IMR-90 (cell line): ENCODE measurements around the gene STIM1. TPM values are rescaled to one million over a fixed set of nuclear protein-coding genes. Genes with fewer than 3 reads are reported as not detected.

ENCODE experiments used
- ATAC-seq: fragments of 200-7000 bp; cut with Tn5 transposase; 2 replicates; pipeline ENCODE4 v1.9.1; 2020; ENCODE audit warnings: low read depth, mild to moderate bottlenecking, moderate library complexity
- BruUV-seq: library from RNA; stranded (reverse); fragments of 400-500 nt; replicated peaks from 2 replicates; lab custom pipeline; 2021; lab: Mats Ljungman, UMichigan
- CTCF ChIA-PET: fragments of 300-600 bp; formaldehyde crosslinking; extraction: SDS; loops from one replicate; lab custom pipeline; 2021; ENCODE audit warnings: antibody characterized with exemption; lab: Yijun Ruan, JAX
- POLR2A ChIA-PET: fragments of 300-600 bp; sonication (Branson Sonifier 250); formaldehyde crosslinking; loops from one replicate; lab custom pipeline; 2022; ENCODE audit warnings: antibody characterized with exemption; ENCODE audit not compliant: unreplicated experiment; lab: Charles Lee
- DNase-seq: peaks from one replicate; pipeline ENCODE4 v3.0.0; 2013
- H2AFZ ChIP-seq: replicated peaks from 2 replicates; pipeline ENCODE3; 2013; ENCODE audit warnings: low read length, mild to moderate bottlenecking; ENCODE audit not compliant: poor library complexity
- H2AK5ac ChIP-seq: 2 replicates; pipeline ENCODE4 v1.6.1; 2013; ENCODE audit warnings: low read depth, low read length, inconsistent platforms
- H2AK9ac ChIP-seq: replicated peaks from 2 replicates; pipeline ENCODE3; 2013; ENCODE audit warnings: mild to moderate bottlenecking, low read depth, low read length, moderate library complexity; ENCODE audit not compliant: poor library complexity
- H2BK120ac ChIP-seq: 2 replicates; pipeline ENCODE4 v1.6.1; 2013; ENCODE audit warnings: low read depth, low read length, inconsistent platforms
- H2BK15ac ChIP-seq: 3 replicates; pipeline ENCODE4 v1.6.1; 2013; ENCODE audit warnings: low read depth, low read length, inconsistent platforms
- H2BK20ac ChIP-seq: 2 replicates; pipeline ENCODE4 v1.6.1; 2013; ENCODE audit warnings: low read depth, mild to moderate bottlenecking, inconsistent platforms, low read length, moderate library complexity
- H2BK5ac ChIP-seq: 2 replicates; pipeline ENCODE4 v1.6.1; 2013; ENCODE audit warnings: mild to moderate bottlenecking, low read depth, low read length, inconsistent platforms; ENCODE audit not compliant: poor library complexity, severe bottlenecking
- H3K14ac ChIP-seq: replicated peaks from 2 replicates; pipeline ENCODE4 v1.6.1; 2013; ENCODE audit warnings: low read depth, low read length, inconsistent platforms
- H3K18ac ChIP-seq: 2 replicates; pipeline ENCODE4 v1.6.1; 2013; ENCODE audit warnings: low read depth, low read length, control low read depth
- H3K23ac ChIP-seq: 2 replicates; pipeline ENCODE4 v1.6.1; 2013; ENCODE audit warnings: low read depth, low read length, inconsistent platforms
- H3K27ac ChIP-seq: 2 replicates; pipeline ENCODE4 v1.5.1; 2013; ENCODE audit warnings: mild to moderate bottlenecking, control low read depth, low read length; ENCODE audit not compliant: insufficient read depth
- H3K27me3 ChIP-seq: 2 replicates; pipeline ENCODE4 v1.6.1; 2013; ENCODE audit warnings: low read length; ENCODE audit not compliant: control insufficient read depth, insufficient read depth
- H3K36me3 ChIP-seq: 2 replicates; pipeline ENCODE4 v1.6.1; 2013; ENCODE audit warnings: low read length, mixed read lengths; ENCODE audit not compliant: control insufficient read depth, insufficient read depth
- H3K4ac ChIP-seq: 2 replicates; pipeline ENCODE4 v1.6.1; 2013; ENCODE audit warnings: low read depth, low read length, inconsistent platforms
- H3K4me1 ChIP-seq: 2 replicates; pipeline ENCODE4 v1.6.1; 2013; ENCODE audit warnings: low read length, mixed read lengths; ENCODE audit not compliant: control insufficient read depth, insufficient read depth
- H3K4me2 ChIP-seq: 2 replicates; pipeline ENCODE4 v1.6.1; 2013; ENCODE audit warnings: low read depth, mild to moderate bottlenecking, control low read depth, low read length, moderate library complexity
- H3K4me3 ChIP-seq: 2 replicates; pipeline ENCODE4 v1.5.1; 2013; ENCODE audit warnings: low read depth, mild to moderate bottlenecking, control low read depth, low read length, moderate library complexity; ENCODE audit not compliant: insufficient read depth
- H3K56ac ChIP-seq: 2 replicates; pipeline ENCODE4 v1.6.1; 2013; ENCODE audit warnings: low read length, inconsistent platforms; ENCODE audit not compliant: insufficient read depth; ENCODE audit errors: extremely low read depth
- H3K79me1 ChIP-seq, 2 experiments: 2 replicates each; pipeline ENCODE4 v1.6.1; 2013; ENCODE audit warnings: low read length in 2 of 2, inconsistent platforms in 1 of 2, low read depth in 1 of 2
- H3K9ac ChIP-seq: 2 replicates; pipeline ENCODE4 v1.6.1; 2013; ENCODE audit warnings: low read depth, low read length, control low read depth
- H3K9me1 ChIP-seq: 2 replicates; pipeline ENCODE4 v1.6.1; 2013; ENCODE audit warnings: low read length, inconsistent platforms; ENCODE audit not compliant: insufficient read depth
- H3K9me3 ChIP-seq: 2 replicates; pipeline ENCODE4 v1.6.1; 2013; ENCODE audit warnings: low read length; ENCODE audit not compliant: control insufficient read depth, insufficient read depth
- H4K20me1 ChIP-seq: 2 replicates; pipeline ENCODE4 v1.6.1; 2013; ENCODE audit warnings: low read length, inconsistent platforms; ENCODE audit not compliant: insufficient read depth
- H4K5ac ChIP-seq: 2 replicates; pipeline ENCODE4 v1.6.1; 2013; ENCODE audit warnings: mild to moderate bottlenecking, low read depth, low read length, control low read depth
- H4K8ac ChIP-seq, 2 experiments: 2 replicates each; pipeline ENCODE4 v1.6.1; 2013; ENCODE audit warnings: low read depth in 2 of 2, low read length in 2 of 2, control low read depth in 1 of 2, inconsistent platforms in 1 of 2
- H4K91ac ChIP-seq: 2 replicates; pipeline ENCODE4 v1.6.1; 2013; ENCODE audit warnings: low read depth, low read length, inconsistent platforms; ENCODE audit not compliant: insufficient read depth
- BHLHE40 ChIP-seq: fragments of 150-350 bp; IDR thresholded peaks from 2 replicates; pipeline ENCODE4 v1.6.1; 2016; ENCODE audit warnings: mild to moderate bottlenecking, low read depth, low read length
- CHD1 ChIP-seq: IDR thresholded peaks from 2 replicates; pipeline ENCODE4 v1.6.1; 2012; ENCODE audit warnings: low read depth, low read length, improper control_type of control experiment
- CTCF ChIP-seq: conservative IDR thresholded peaks from 2 replicates; pipeline ENCODE4 v1.5.1; 2012; ENCODE audit warnings: mild to moderate bottlenecking, low read depth, low read length, improper control_type of control experiment
- ELK1 ChIP-seq: fragments of 150-350 bp; IDR thresholded peaks from 2 replicates; pipeline ENCODE4 v1.6.1; 2016; ENCODE audit warnings: low read depth, mild to moderate bottlenecking, low read length, moderate library complexity, borderline replicate concordance
- FOS ChIP-seq: fragments of 150-350 bp; IDR thresholded peaks from 2 replicates; pipeline ENCODE4 v1.6.1; 2016; ENCODE audit warnings: low read depth, low read length
- MAFK ChIP-seq: IDR thresholded peaks from 2 replicates; pipeline ENCODE4 v1.6.1; 2012; ENCODE audit warnings: low read depth, low read length, improper control_type of control experiment
- MAZ ChIP-seq: IDR thresholded peaks from 2 replicates; pipeline ENCODE4 v1.6.1; 2012; ENCODE audit warnings: low read depth, mild to moderate bottlenecking, low read length, improper control_type of control experiment, moderate library complexity, borderline replicate concordance
- MXI1 ChIP-seq: IDR thresholded peaks from 2 replicates; pipeline ENCODE4 v1.6.1; 2012; ENCODE audit warnings: low read depth, mild to moderate bottlenecking, low read length, moderate library complexity, borderline replicate concordance
- NFE2L2 ChIP-seq: fragments of 150-350 bp; IDR thresholded peaks from 2 replicates; pipeline ENCODE4 v1.6.1; 2016; ENCODE audit warnings: low read depth, mild to moderate bottlenecking, low read length
- POLR2A ChIP-seq: IDR thresholded peaks from 2 replicates; pipeline ENCODE4 v1.6.1; 2012; ENCODE audit warnings: mild to moderate bottlenecking, low read depth, low read length
- RAD21 ChIP-seq: IDR thresholded peaks from 2 replicates; pipeline ENCODE4 v1.6.1; 2012; ENCODE audit warnings: low read length, improper control_type of control experiment
- RCOR1 ChIP-seq: IDR thresholded peaks from 2 replicates; pipeline ENCODE4 v1.6.1; 2012; ENCODE audit warnings: mild to moderate bottlenecking, low read length, improper control_type of control experiment; ENCODE audit not compliant: insufficient replicate concordance
- RFX5 ChIP-seq: IDR thresholded peaks from 2 replicates; pipeline ENCODE4 v1.8.0; 2012; ENCODE audit warnings: low read depth, mild to moderate bottlenecking, low read length, moderate library complexity
- SMC3 ChIP-seq: fragments of 150-350 bp; IDR thresholded peaks from 2 replicates; pipeline ENCODE4 v1.6.1; 2016; ENCODE audit warnings: low read depth, mild to moderate bottlenecking, antibody characterized with exemption, low read length, moderate library complexity
- WGBS, 2 experiments: methylation state at CpG; one replicate each; pipeline versions ENCODE4 v1.1.5 to v1.1.7; 2013; ENCODE audit warnings: missing lambda C conversion rate in 2 of 2; ENCODE audit not compliant: insufficient read length in 1 of 2; ENCODE audit errors: extremely low coverage in 2 of 2; 5-methylcytosine and 5-hydroxymethylcytosine counted together
- dilution Hi-C: fragments of 300-500 bp; cut with HindIII; formaldehyde crosslinking; loops from one replicate; pipeline ENCODE4 v1.14.3; 2018; ENCODE audit warnings: low sequenced_read_pairs; ENCODE audit not compliant: unreplicated experiment
- in situ Hi-C: fragments of 300-500 bp; cut with MboI; formaldehyde crosslinking; loops from 3 replicates; pipeline ENCODE4 v1.14.3; 2019; ENCODE audit warnings: low sequenced_read_pairs, inconsistent platforms, mixed read lengths
- intact Hi-C: fragments of 100-400 bp; cut with micrococcal nuclease; formaldehyde crosslinking; loops from 2 replicates; pipeline ENCODE4 v1.10.0; 2022
- polyA plus RNA-seq, 3 experiments: library from polyadenylated mRNA; depleted of rRNA; stranded (reverse); fragments of >200 nt; gene quantifications; 2 replicates each; pipeline ENCODE4 v1.2.3, GENCODE V29; 2012; ENCODE audit warnings: low replicate concordance in 1 of 3
- total RNA-seq: library from RNA; depleted of rRNA; stranded (reverse); fragments of >200 nt; gene quantifications from 2 replicates; pipeline ENCODE4 v1.2.3, GENCODE V29; 2012

STIM1 gene
- total and polyA plus RNA-seq, 2 of the 4 experiments (the other 2 are of a cell fraction) = 17.9 to 23.0 TPM

- no peak overlapping the region for H3K23ac ChIP-seq
- no peak overlapping the region for H2AK9ac ChIP-seq
- no peak overlapping the region for H3K14ac ChIP-seq
- in situ Hi-C loops = no loop called here
- ATAC-seq = no peak
- no peak overlapping the region for H3K56ac ChIP-seq
- H3K9me1 ChIP-seq = peaks cover 38% of the 10 kb centered on the region
- H3K4ac ChIP-seq = no peak overlapping the region
- H3K4me2 ChIP-seq = no peak overlapping the region
- H4K91ac ChIP-seq = no peak overlapping the region
- H2BK5ac ChIP-seq = no peak overlapping the region
- no peak overlapping the region for H2AFZ ChIP-seq
- no peak for DNase-seq
- no peak overlapping the region for H3K9ac ChIP-seq
- POLR2A ChIA-PET = no interaction called here
- H2AK5ac ChIP-seq = no peak overlapping the region
- H3K27ac ChIP-seq = no peak overlapping the region
- H2BK15ac ChIP-seq = no peak overlapping the region
- H2BK20ac ChIP-seq = no peak overlapping the region
- no peak overlapping the region for H4K5ac ChIP-seq
- H3K4me3 ChIP-seq = no peak overlapping the region
- no peaks in the 10 kb centered on the region for H3K9me3 ChIP-seq
- H4K8ac ChIP-seq = no peak overlapping the region
- peaks cover 5% of the 10 kb centered on the region; the same call in 1 of the 2 replicates for H3K4me1 ChIP-seq
- H3K79me1 ChIP-seq = peaks cover 52 to 78% of the 10 kb centered on the region in 2 experiments
- H3K36me3 ChIP-seq = peaks cover 28% of the 10 kb centered on the region
- dilution Hi-C loops = no loop called here
- H3K18ac ChIP-seq = no peak overlapping the region
- no TSS peak for BruUV-seq
- intact Hi-C loops = no loop called here
- TF ChIP-seq RAD21 (no peak), CTCF (no peak), RCOR1 (no peak), ELK1 (no peak), RFX5 (no peak), MXI1 (no peak), SMC3 (no peak), NFE2L2 (no peak), CHD1 (no peak), MAFK (no peak), BHLHE40 (no peak), FOS (no peak), POLR2A (no peak), MAZ (no peak)
- peaks cover 71% of the 10 kb centered on the region for H4K20me1 ChIP-seq
- WGBS, 2 experiments = no CpG with 5 or more reads among the region's 1 CpG
- no peak overlapping the region for H2BK120ac ChIP-seq
- no peaks in the 10 kb centered on the region for H3K27me3 ChIP-seq
- CTCF ChIA-PET = no interaction called here
These were observed 24.7 kb upstream of the STIM1 start for GRCh38 chr11:3830730-3831129.
